CD4-positive, alpha-beta T cell (primary cell): ENCODE measurements around the gene HTT-AS. TPM values are rescaled to one million over a fixed set of nuclear protein-coding genes. Genes with fewer than 3 reads are reported as not detected.
A peak's percentile ranks its signal among the peaks of the same experiment; 100 is the strongest.

Experiments used
- ATAC-seq: fragments of 200-7000 bp; cut with Tn5 transposase; one replicate; pipeline ENCODE4 v1.10.0; 2022; ENCODE audit warnings: mild to moderate bottlenecking; ENCODE audit not compliant: poor library complexity
- CTCF ChIA-PET: fragments of 350-600 bp; sonication (Branson Sonifier 250); formaldehyde crosslinking; loops from one replicate; lab custom pipeline; 2021; ENCODE audit warnings: antibody characterized with exemption, inconsistent platforms; lab: Charles Lee
- POLR2A ChIA-PET: fragments of 350-600 bp; sonication (Branson Sonifier 250); formaldehyde crosslinking; loops from one replicate; lab custom pipeline; 2021; ENCODE audit warnings: antibody characterized with exemption, inconsistent platforms; lab: Charles Lee
- DNase-seq, 14 experiments: peaks; one replicate each; pipeline ENCODE4 v3.0.0-alpha.2; 2013 to 2020; ENCODE audit warnings: mixed read lengths in 2 of 14
- H3K27ac ChIP-seq, 2 donors: one replicate each; pipeline versions ENCODE4 v1.5.1 to v1.7.0; 2013; ENCODE audit warnings: low read length in 2 of 2, low read depth in 1 of 2, mild to moderate bottlenecking in 1 of 2
- H3K27me3 ChIP-seq, 2 experiments: 1 replicate in 1 of 2; 2 replicates in 1 of 2; pipeline versions ENCODE4 v1.6.1 to v1.7.0; 2013; ENCODE audit warnings: low read length in 2 of 2, control low read depth in 1 of 2, mild to moderate bottlenecking in 1 of 2, moderate library complexity in 1 of 2; ENCODE audit not compliant: insufficient read depth in 2 of 2, control insufficient read depth in 1 of 2
- H3K36me3 ChIP-seq: one replicate; pipeline ENCODE4 v1.6.1; 2013; ENCODE audit warnings: low read length, control low read depth; ENCODE audit not compliant: insufficient read depth
- H3K4me1 ChIP-seq: one replicate; pipeline ENCODE4 v1.6.1; 2013; ENCODE audit warnings: low read length, control low read depth; ENCODE audit not compliant: insufficient read depth
- H3K4me3 ChIP-seq: one replicate; pipeline ENCODE4 v1.5.1; 2013; ENCODE audit warnings: mild to moderate bottlenecking, low read length, moderate library complexity
- H3K9me3 ChIP-seq, 2 experiments: 1 replicate in 1 of 2; 2 replicates in 1 of 2; pipeline versions ENCODE4 v1.6.1 to v1.7.0; 2013; ENCODE audit warnings: low read length in 2 of 2, mild to moderate bottlenecking in 2 of 2, control low read depth in 1 of 2, moderate library complexity in 1 of 2; ENCODE audit not compliant: control insufficient read depth in 1 of 2, insufficient read depth in 1 of 2
- H3K27ac Mint-ChIP-seq: one replicate; pipeline ENCODE4 v1.8.0; 2020; ENCODE audit warnings: mixed read lengths
- H3K27me3 Mint-ChIP-seq: one replicate; pipeline ENCODE4 v1.8.0; 2021; ENCODE audit warnings: mixed read lengths
- H3K36me3 Mint-ChIP-seq: one replicate; pipeline ENCODE4 v1.8.0; 2021; ENCODE audit warnings: low read depth, mixed read lengths
- H3K4me1 Mint-ChIP-seq: one replicate; pipeline ENCODE4 v1.8.0; 2021; ENCODE audit warnings: low read depth, mixed read lengths
- H3K4me3 Mint-ChIP-seq: one replicate; pipeline ENCODE4 v1.8.0; 2020; ENCODE audit warnings: mild to moderate bottlenecking, mixed read lengths
- H3K9me3 Mint-ChIP-seq: one replicate; pipeline ENCODE4 v1.8.0; 2020; ENCODE audit warnings: mixed read lengths
- intact Hi-C, 2 experiments: fragments of 100-400 bp; cut with DNase I in 1 of 2; cut with micrococcal nuclease in 1 of 2; formaldehyde crosslinking; loops; one replicate each; pipeline versions ENCODE4 v1.15.1 to v1.9.0; 2023 to 2025; cut with DNase I, micrococcal nuclease
- total RNA-seq, 174 experiments: library from RNA in 2 of 174; stranded (reverse) in 2 of 174; gene quantifications; one replicate each; pipeline ENCODE4 v1.2.3 and lab custom pipeline; 2021 to 2026
- TF ChIP-seq, protein P1 (sequence below): fragments of 200-600 bp; IDR thresholded peaks from one replicate; pipeline ENCODE4 v1.8.0; 2022; ENCODE audit warnings: antibody characterized with exemption, mild to moderate bottlenecking

Gene HTT-AS
- total RNA-seq, 2 experiments from 2014 or later = not detected

DNA sequence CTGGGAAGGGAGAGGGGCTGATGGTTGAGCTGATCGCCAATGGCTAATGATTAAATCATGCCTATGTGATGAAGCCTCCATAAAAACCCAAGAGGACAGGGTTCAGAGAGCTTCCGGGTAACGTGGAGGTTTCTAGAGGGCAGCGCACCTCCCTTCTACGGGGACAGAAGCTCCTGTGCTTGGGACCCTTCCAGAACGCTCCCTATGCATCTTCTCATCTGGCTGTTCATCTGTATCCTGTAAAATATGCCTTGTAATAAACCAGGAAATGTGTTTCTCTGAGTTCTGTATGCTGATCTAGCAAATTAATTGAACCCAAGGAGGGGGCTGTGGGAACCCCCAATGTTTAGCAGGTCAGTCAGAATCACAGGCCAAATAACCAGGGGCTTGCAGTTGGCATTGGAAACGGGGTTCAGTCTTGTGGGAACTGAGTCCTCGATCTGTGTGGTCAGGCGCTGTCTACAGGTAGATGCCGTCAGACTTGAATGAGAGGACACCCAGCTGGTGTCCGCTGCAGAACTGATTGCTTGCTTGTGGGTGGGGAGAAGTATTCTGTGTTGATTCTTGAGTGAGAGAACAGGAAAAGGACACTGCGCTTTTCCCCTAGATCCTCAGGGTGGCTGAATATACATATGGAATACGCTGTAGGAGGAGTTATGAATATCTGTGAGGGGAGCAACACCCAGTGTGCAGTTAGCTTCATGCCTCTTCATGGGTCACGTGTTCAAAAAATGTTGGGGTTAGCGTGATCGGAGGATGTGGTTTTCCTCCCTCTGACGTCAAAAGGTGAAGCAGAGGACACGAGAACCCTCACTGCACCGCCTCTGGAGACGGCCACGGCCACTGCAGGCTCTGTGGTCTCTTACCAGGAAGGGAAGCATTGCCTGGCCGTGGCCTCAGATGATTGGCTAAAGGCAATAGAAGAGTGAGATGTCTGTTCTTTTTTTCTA, 29.2 kb downstream of the HTT-AS start:
- TF ChIP-seq, protein P1, sequence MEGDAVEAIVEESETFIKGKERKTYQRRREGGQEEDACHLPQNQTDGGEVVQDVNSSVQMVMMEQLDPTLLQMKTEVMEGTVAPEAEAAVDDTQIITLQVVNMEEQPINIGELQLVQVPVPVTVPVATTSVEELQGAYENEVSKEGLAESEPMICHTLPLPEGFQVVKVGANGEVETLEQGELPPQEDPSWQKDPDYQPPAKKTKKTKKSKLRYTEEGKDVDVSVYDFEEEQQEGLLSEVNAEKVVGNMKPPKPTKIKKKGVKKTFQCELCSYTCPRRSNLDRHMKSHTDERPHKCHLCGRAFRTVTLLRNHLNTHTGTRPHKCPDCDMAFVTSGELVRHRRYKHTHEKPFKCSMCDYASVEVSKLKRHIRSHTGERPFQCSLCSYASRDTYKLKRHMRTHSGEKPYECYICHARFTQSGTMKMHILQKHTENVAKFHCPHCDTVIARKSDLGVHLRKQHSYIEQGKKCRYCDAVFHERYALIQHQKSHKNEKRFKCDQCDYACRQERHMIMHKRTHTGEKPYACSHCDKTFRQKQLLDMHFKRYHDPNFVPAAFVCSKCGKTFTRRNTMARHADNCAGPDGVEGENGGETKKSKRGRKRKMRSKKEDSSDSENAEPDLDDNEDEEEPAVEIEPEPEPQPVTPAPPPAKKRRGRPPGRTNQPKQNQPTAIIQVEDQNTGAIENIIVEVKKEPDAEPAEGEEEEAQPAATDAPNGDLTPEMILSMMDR = no peak
- Histone ChIP-seq H3K4me1 (peaks cover 65% of the 10 kb centered on the region), H3K36me3 (no peaks in the 10 kb centered on the region), H3K27ac (no peak overlapping the region), H3K9me3 (peaks cover 0 to 5% of the 10 kb centered on the region in 2 experiments), H3K27me3 (no peaks in the 10 kb centered on the region), H3K4me3 (no peak overlapping the region)
- no peaks in the 10 kb centered on the region for H3K27me3 Mint-ChIP-seq
- POLR2A ChIA-PET = interaction anchor here (0.6 to 1.3 kb wide), 3 partner anchors 29 to 632 kb away, joined by 3 to 9 read pairs (median 3); partner anchors contain the start of genes GRK4 and NOP14
- peaks cover 49% of the 10 kb centered on the region for H3K4me1 Mint-ChIP-seq
- peak overlapping the region; percentile 72 for H3K4me3 Mint-ChIP-seq
- intact Hi-C loops = loop anchor here (5.0 kb wide), 2 partner anchors 288 to 837 kb away; partner anchors contain the start of gene TNIP2 (in 1 of the 2)
- H3K36me3 Mint-ChIP-seq = peaks cover 3% of the 10 kb centered on the region
- DNase-seq (peak; percentile 33 to 93 (median 61)), ATAC-seq (peak; percentile 82)
- peak overlapping the region; percentile 83 for H3K27ac Mint-ChIP-seq
- peaks cover 3% of the 10 kb centered on the region for H3K9me3 Mint-ChIP-seq
- CTCF ChIA-PET = no interaction called here

DNA sequence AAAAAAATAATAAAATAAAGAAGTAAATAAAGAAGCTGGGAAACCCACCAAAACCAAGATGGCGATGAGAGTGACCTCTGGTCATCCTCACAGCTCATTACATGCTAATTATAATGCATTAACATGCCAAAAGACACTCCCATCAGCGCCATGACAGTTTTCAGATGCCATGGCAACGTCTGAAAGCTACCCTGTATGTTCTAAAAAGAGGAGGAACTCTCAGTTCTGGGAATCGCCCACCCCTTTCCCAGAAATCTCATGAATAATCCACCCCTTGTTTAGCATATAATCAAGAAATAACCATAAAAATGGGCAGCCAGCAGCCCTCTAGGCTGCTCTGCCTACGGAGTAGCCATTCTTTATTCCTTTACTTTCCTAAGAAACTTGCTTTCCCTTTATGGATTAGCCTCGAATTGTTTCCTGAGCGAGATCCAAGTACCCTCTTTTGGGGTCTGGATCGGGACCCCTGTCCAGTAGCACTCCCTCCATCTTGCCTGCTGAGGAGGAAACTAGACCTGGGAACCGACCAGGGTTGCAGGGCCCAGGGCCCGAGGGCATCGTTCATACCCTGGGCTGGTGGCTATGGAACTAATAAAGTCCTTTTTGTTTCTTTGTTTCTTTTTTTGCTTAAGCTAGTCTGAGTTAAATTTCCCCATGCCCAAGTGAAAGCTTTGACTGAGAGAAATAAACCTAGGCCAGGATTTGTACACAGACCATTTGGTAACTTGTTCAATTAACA, 30.9 kb downstream of the HTT-AS start:
- Histone ChIP-seq H3K27ac (no peak overlapping the region), H3K36me3 (no peaks in the 10 kb centered on the region), H3K9me3 (peaks cover 0 to 5% of the 10 kb centered on the region in 2 experiments), H3K4me3 (no peak overlapping the region), H3K27me3 (no peaks in the 10 kb centered on the region), H3K4me1 (peaks cover 68% of the 10 kb centered on the region)
- ChIA-PET CTCF (no interaction called here), POLR2A (no interaction called here)
- intact Hi-C loops = no loop called here
- TF ChIP-seq, protein P1 = no peak
- H3K36me3 Mint-ChIP-seq = peaks cover 3% of the 10 kb centered on the region
- H3K9me3 Mint-ChIP-seq = peaks cover 3% of the 10 kb centered on the region
- no peak for DNase-seq
- H3K27ac Mint-ChIP-seq = no peak overlapping the region
- no peak for ATAC-seq
- peaks cover under 1% of the 10 kb centered on the region for H3K27me3 Mint-ChIP-seq
- H3K4me1 Mint-ChIP-seq = peaks cover 50% of the 10 kb centered on the region
- no peak overlapping the region for H3K4me3 Mint-ChIP-seq

DNA sequence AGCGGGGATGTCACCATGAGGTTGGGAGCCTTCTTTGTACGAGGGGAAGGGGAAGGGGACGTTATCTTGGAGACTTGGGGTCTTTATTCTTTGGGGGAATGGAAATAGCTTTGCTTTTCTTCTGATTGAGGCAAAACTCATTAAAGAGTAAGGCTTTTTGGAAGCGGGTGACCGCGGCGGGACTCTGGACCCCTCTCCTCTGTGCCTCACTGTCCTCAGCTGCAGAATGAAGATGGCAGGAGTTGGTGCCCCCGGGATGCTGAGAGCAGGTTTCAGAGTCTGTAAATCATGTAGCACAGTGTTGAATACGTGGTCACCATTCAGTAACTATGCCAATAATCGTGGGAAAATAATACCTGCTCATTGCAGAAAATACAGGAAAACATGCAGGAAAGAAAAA, 32.1 kb downstream of the HTT-AS start:
- Mint-ChIP-seq H3K4me3 (peak overlapping the region; percentile 90), H3K9me3 (peaks cover 3% of the 10 kb centered on the region), H3K27ac (peak overlapping the region; percentile 82), H3K4me1 (peaks cover 51% of the 10 kb centered on the region), H3K36me3 (peaks cover 3% of the 10 kb centered on the region), H3K27me3 (peaks cover 9% of the 10 kb centered on the region)
- Histone ChIP-seq H3K36me3 (no peaks in the 10 kb centered on the region), H3K4me3 (peak overlapping the region; percentile 58), H3K9me3 (peaks cover 0 to 5% of the 10 kb centered on the region in 2 experiments), H3K27me3 (no peaks in the 10 kb centered on the region), H3K4me1 (peaks cover 72% of the 10 kb centered on the region), H3K27ac (no peak overlapping the region)
- TF ChIP-seq, protein P1 = no peak
- ATAC-seq (no peak), DNase-seq (no peak)
- CTCF ChIA-PET = no interaction called here
- intact Hi-C loops = no loop called here
- POLR2A ChIA-PET = interaction anchor here (1.3 to 1.7 kb wide), 2 partner anchors 32 to 78 kb away, joined by 5 to 18 read pairs; partner anchors contain the start of genes GRK4, HTT and HTT-AS
